ENCODE measurements around the gene PSMD3. TPM values are rescaled to one million over a fixed set of nuclear protein-coding genes. Genes with fewer than 3 reads are reported as not detected.
"Not testable (repeated sequence)": the region's sequence is repeated elsewhere in the genome, so short reads cannot be mapped to it uniquely, and the experiment has no call there.

Gene PSMD3
- 116 TPM for polyA plus RNA-seq (2013, experiment 1 of 2; ENCODE audit: insufficient read length)
- 114 TPM for polyA plus RNA-seq (2013, experiment 2 of 2; ENCODE audit: insufficient read length)

- peak; percentile 100 for DNase-seq
These were observed at the start of gene PSMD3 for GRCh38 chr17:39980351-39981206. Gene PSMD3, plus strand, starts transcription at chr17:39980807. Its CDS starts 164 bp downstream, at chr17:39980971.

GRCh38 chr17:39933912-39934311 is 46.7 kb upstream of the PSMD3 start:
- DNase-seq = no peak

- no peak for DNase-seq
These were observed 46.3 kb upstream of the PSMD3 start for GRCh38 chr17:39934324-39934723.

GRCh38 chr17:39935909-39936308 is 44.7 kb upstream of the PSMD3 start:
- DNase-seq = no peak

- no peak for DNase-seq
These were observed 43.2 kb upstream of the PSMD3 start for GRCh38 chr17:39937447-39937846.

- DNase-seq = no peak
These were observed 42.3 kb upstream of the PSMD3 start for GRCh38 chr17:39938140-39938869.

GRCh38 chr17:39939106-39939505 is 41.5 kb upstream of the PSMD3 start:
- no peak for DNase-seq

- peak; percentile 89 for DNase-seq
These were observed 40.8 kb upstream of the PSMD3 start for GRCh38 chr17:39939588-39940419.

GRCh38 chr17:39943702-39944392 is 36.8 kb upstream of the PSMD3 start:
- no peak for DNase-seq

- DNase-seq = no peak
These were observed 36.3 kb upstream of the PSMD3 start for GRCh38 chr17:39944393-39944711.

GRCh38 chr17:39946551-39947330 is 33.9 kb upstream of the PSMD3 start:
- no peak for DNase-seq

- not testable (repeated sequence) for DNase-seq
These were observed 32.1 kb upstream of the PSMD3 start for GRCh38 chr17:39948489-39948828.

- DNase-seq = no peak
These were observed 31.6 kb upstream of the PSMD3 start for GRCh38 chr17:39949028-39949427.

GRCh38 chr17:39950871-39951348 is 29.7 kb upstream of the PSMD3 start:
- no peak for DNase-seq

GRCh38 chr17:39951924-39952679 is 28.5 kb upstream of the PSMD3 start:
- no peak for DNase-seq

GRCh38 chr17:39952680-39953470 is 27.7 kb upstream of the PSMD3 start:
- peak; percentile 93 for DNase-seq

- no peak for DNase-seq
These were observed 27.1 kb upstream of the PSMD3 start for GRCh38 chr17:39953471-39953888.

- DNase-seq = no peak
These were observed 25.7 kb upstream of the PSMD3 start for GRCh38 chr17:39954876-39955275.

GRCh38 chr17:39955726-39956225 is 24.8 kb upstream of the PSMD3 start:
- no peak for DNase-seq
